ENCODE data around the gene CAMTA1.

DNA sequence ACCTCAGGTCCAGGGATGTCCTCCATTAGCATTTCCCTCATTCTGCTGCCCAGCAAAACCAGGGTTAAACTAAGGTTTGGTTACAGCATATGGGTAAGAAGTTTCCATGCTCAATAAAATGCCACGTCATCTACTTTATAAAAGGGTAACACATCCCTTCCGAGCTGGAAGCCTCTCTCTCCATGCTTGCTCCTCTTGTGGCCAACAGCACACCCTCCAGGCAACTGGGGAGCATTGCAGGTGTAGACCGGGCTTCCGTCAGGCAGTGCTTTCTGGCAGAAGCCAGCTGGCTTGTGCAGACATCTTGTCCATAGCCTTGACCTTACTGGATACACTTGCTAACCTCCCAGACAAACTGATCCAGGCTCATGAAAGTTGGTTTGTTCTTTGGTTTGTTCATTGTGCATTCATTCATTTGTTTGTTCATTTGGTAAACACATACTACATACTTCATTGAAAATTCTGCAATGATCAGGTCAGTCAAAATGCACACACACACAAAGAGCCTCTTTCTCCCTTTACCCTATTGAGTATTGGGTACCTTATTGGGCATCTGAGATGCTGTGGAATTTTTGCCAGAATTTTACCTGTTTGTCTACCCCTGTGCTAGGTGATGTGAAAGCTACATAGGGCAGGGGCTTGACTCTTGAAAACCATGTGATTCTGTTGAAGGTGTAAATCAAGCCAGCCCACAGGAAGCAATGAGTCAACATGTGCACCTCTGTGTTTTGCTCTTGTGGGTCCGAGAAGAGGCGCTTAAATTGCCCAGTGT, 422.8 kb downstream of the CAMTA1 start:
- TF ChIP-seq CTCF (IDR thresholded peaks at IDR 0.05; ENCODE audit: insufficient read depth, low read depth, low read length) (peak; percentile 78), EZH2 (IDR thresholded peaks at IDR 0.05; ENCODE audit: insufficient read depth, low read length) (no peak)

Measured in astrocyte (in vitro differentiated cells and primary cell).